Fibroblast of the aortic adventitia (primary cell): ENCODE measurements around the gene SP2. TPM values are rescaled to one million over a fixed set of nuclear protein-coding genes. Genes with fewer than 3 reads are reported as not detected.

Source experiments
- DNase-seq: peaks from one replicate; pipeline ENCODE4 v3.0.0-alpha.2; 2010; ENCODE audit warnings: low read depth
- H3K4me3 ChIP-seq: 2 replicates; pipeline ENCODE4 v1.5.1; 2011; ENCODE audit warnings: low read depth, mild to moderate bottlenecking, control low read depth, low read length, moderate library complexity
- CTCF ChIP-seq: IDR thresholded peaks from 2 replicates; pipeline ENCODE4 v1.5.1; 2011; ENCODE audit warnings: mild to moderate bottlenecking, low read length, control low read depth, inconsistent platforms; ENCODE audit not compliant: insufficient read depth
- total RNA-seq: library from RNA; depleted of rRNA; stranded (reverse); fragments of >200 nt; gene quantifications from 2 replicates; pipeline ENCODE4 v1.2.3, GENCODE V29; 2012; ENCODE audit warnings: low replicate concordance

SP2 gene
- total RNA-seq, 1 donor: 3.7 TPM

- no peak for DNase-seq
- no peak overlapping the region for H3K4me3 ChIP-seq
- TF ChIP-seq CTCF: no peak
These were observed 79.8 kb downstream of the SP2 start for GRCh38 chr17:47975823-47976205.

GRCh38 chr17:47978324-47978723, 82.3 kb downstream of the SP2 start:
- TF ChIP-seq CTCF: peak; percentile 77
- H3K4me3 ChIP-seq: no peak overlapping the region
- DNase-seq: peak; percentile 68

Other genes starting within 250 kb of the SP2 start
- 473 and 851 TPM in 2 replicates for gene KPNB1, start 246.3 kb upstream of the SP2 start, total RNA-seq
- gene TBKBP1, start 202.1 kb upstream of the SP2 start, total RNA-seq: 7.9 and 9.5 TPM in 2 replicates
- not detected in 2 replicates for gene TBX21, start 163.0 kb upstream of the SP2 start, total RNA-seq
- 4.6 and 6.1 TPM in 2 replicates for gene OSBPL7, start 74.4 kb upstream of the SP2 start, total RNA-seq
- gene MRPL10, start 64.7 kb upstream of the SP2 start, total RNA-seq: 5.8 and 28.0 TPM in 2 replicates
- gene LRRC46, start 64.6 kb upstream of the SP2 start, total RNA-seq: 0.16 TPM in 1 of 2 replicates, not detected in the other
- 14.7 and 20.7 TPM in 2 replicates for gene SCRN2, start 55.0 kb upstream of the SP2 start, total RNA-seq
- 0.09 TPM in 1 of 2 replicates, not detected in the other for gene SP6, start 45.1 kb upstream of the SP2 start, total RNA-seq
- gene PNPO, start 45.3 kb downstream of the SP2 start, total RNA-seq: 44.9 and 198 TPM in 2 replicates
- gene PRR15L, start 61.6 kb downstream of the SP2 start, total RNA-seq: not detected in 2 replicates
- 49.5 and 109 TPM in 2 replicates for gene CDK5RAP3, start 74.9 kb downstream of the SP2 start, total RNA-seq
- gene COPZ2, start 141.6 kb downstream of the SP2 start, total RNA-seq: 80.5 and 292 TPM in 2 replicates
- 103 and 413 TPM in 2 replicates for gene NFE2L1, start 152.1 kb downstream of the SP2 start, total RNA-seq
- gene CBX1, start 205.2 kb downstream of the SP2 start, total RNA-seq: 49.2 and 59.7 TPM in 2 replicates
- 4.7 and 11.5 TPM in 2 replicates for gene SNX11, start 211.5 kb downstream of the SP2 start, total RNA-seq